ENCODE data around the gene RNU6-7. TPM values are rescaled to one million over a fixed set of nuclear protein-coding genes. Genes with fewer than 3 reads are reported as not detected.

Gene RNU6-7
- total and polyA plus RNA-seq, 2 of the 13 experiments (the other 11 are each of a cell fraction or from before 2014, with no cell fraction given), result under 0.01 TPM; not detected in 1

DNA sequence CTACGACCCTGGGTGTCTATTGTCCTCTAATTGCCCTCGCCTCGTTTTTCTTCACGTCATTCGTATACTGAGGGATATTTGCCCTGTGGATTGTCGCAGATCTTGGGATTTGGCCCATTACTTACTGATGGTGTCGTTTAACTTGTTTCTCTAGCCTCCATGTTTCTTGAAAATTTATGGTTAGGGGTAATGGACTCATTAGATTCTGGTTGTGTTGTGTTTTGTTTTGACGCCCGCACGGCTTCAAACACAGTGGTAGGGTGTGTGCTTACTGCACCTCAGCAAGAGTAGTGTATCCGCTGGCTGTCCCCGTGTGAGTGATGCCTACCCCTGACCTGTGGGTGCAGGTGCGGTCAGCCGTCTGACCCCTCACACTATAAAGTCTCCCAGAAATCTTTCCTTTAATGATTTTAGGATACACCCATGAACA, 2.1 kb downstream of the RNU6-7 start (continued):
- TF ChIP-seq ZNF407 (CRISPR knock-in tag; IDR thresholded peaks at IDR 0.05; ENCODE audit: not compliant biosample characterization), result no peak
- no peak for TF ChIP-seq ZEB1 (IDR thresholded peaks at IDR 0.05; ENCODE audit: insufficient replicate concordance, low read depth)
- TF ChIP-seq ZNF775 (CRISPR knock-in tag; IDR thresholded peaks at IDR 0.05; ENCODE audit: borderline replicate concordance), result no peak
- 0 out of 2 replicates have a peak, but pooled peaks have one; percentile 74 for TF ChIP-seq ZNF577 (CRISPR knock-in tag; IDR thresholded peaks at IDR 0.05; ENCODE audit: borderline replicate concordance, low read depth)
- no peak for TF ChIP-seq PLRG1 (conservative IDR thresholded peaks at IDR 0.05)
- TF ChIP-seq SNAI1 (CRISPR knock-in tag; IDR thresholded peaks at IDR 0.05; ENCODE audit: borderline replicate concordance), result no peak
- TF ChIP-seq NFIB (CRISPR knock-in tag; IDR thresholded peaks at IDR 0.05; ENCODE audit: borderline replicate concordance), result no peak
- no peak for TF ChIP-seq ZNF792 (CRISPR knock-in tag; IDR thresholded peaks at IDR 0.05)
- TF ChIP-seq ZNF569 (CRISPR knock-in tag; IDR thresholded peaks at IDR 0.05; ENCODE audit: borderline replicate concordance), result peak; percentile 8; the same call in 1 of the 2 replicates
- no peak; the same call in 1 of the 2 replicates for TF ChIP-seq FOXA3 (CRISPR knock-in tag; IDR thresholded peaks at IDR 0.05)
- no peak for TF ChIP-seq KDM6A (CRISPR knock-in tag; IDR thresholded peaks at IDR 0.05; ENCODE audit: low read depth)
- TF ChIP-seq HMGXB4 (CRISPR knock-in tag; IDR thresholded peaks at IDR 0.05; ENCODE audit: borderline replicate concordance in 1 of 2, low read depth in 1 of 2), result no peak; a peak in 1 of 4 replicates
- TF ChIP-seq ZNF343 (CRISPR knock-in tag; IDR thresholded peaks at IDR 0.05), result no peak
- no peak for TF ChIP-seq SALL2 (CRISPR knock-in tag; IDR thresholded peaks at IDR 0.05)
- TF ChIP-seq ZBTB14 (CRISPR knock-in tag; IDR thresholded peaks at IDR 0.05), result no peak
- TF ChIP-seq CEBPG (CRISPR knock-in tag; IDR thresholded peaks at IDR 0.05), result no peak
- no peak for TF ChIP-seq SAP130 (CRISPR knock-in tag; IDR thresholded peaks at IDR 0.05; ENCODE audit: low read depth)
- no peak for TF ChIP-seq HHEX (CRISPR knock-in tag; IDR thresholded peaks at IDR 0.05)
- 0 out of 2 replicates have a peak, but pooled peaks have one; percentile 59 for TF ChIP-seq ZNF567 (CRISPR knock-in tag; IDR thresholded peaks at IDR 0.05; ENCODE audit: borderline replicate concordance)
- TF ChIP-seq KLF13 (CRISPR knock-in tag; IDR thresholded peaks at IDR 0.05), result peak; percentile 35; the same call in 1 of the 2 replicates
- TF ChIP-seq POLR2AphosphoS5 (IDR thresholded peaks at IDR 0.05; ENCODE audit: low read depth, low read length), result no peak
